Liver (tissue), 3 donors: Measurements from ENCODE around the gene MAD2L2.

Experiments used
- EGR1 ChIP-seq, 2 donors: IDR thresholded peaks; 2 replicates each; pipeline ENCODE4 v1.6.1; 2016 to 2018; ENCODE audit warnings: antibody characterized with exemption in 2 of 2, low read depth in 2 of 2
- FOXA2 ChIP-seq: IDR thresholded peaks from 2 replicates; pipeline ENCODE4 v1.6.1; 2016; ENCODE audit warnings: antibody characterized with exemption
- JUND ChIP-seq, 2 donors: IDR thresholded peaks; 2 replicates each; pipeline ENCODE4 v1.6.1; 2016; ENCODE audit warnings: antibody characterized with exemption in 2 of 2
- SP1 ChIP-seq: IDR thresholded peaks from 2 replicates; pipeline ENCODE4 v1.6.1; 2018; ENCODE audit warnings: antibody characterized with exemption, mild to moderate bottlenecking
- TAF1 ChIP-seq: conservative IDR thresholded peaks from 2 replicates; pipeline ENCODE4 v1.6.1; 2016; ENCODE audit warnings: antibody characterized with exemption, mild to moderate bottlenecking
- YY1 ChIP-seq: IDR thresholded peaks from 2 replicates; pipeline ENCODE4 v1.6.1; 2016; ENCODE audit warnings: antibody characterized with exemption, mild to moderate bottlenecking
- TF ChIP-seq, protein P1 (sequence below): fragments of 150-350 bp; IDR thresholded peaks from 2 replicates; pipeline ENCODE4 v1.5.1; 2017; ENCODE audit warnings: improper control_type of control experiment, low read depth, low read length; ENCODE audit not compliant: missing input control
- TF ChIP-seq, protein P2 (sequence below): IDR thresholded peaks from 2 replicates; pipeline ENCODE4 v1.6.1; 2016; ENCODE audit warnings: antibody characterized with exemption
- TF ChIP-seq, protein P3 (sequence below): IDR thresholded peaks from 2 replicates; pipeline ENCODE4 v1.6.1; 2016; ENCODE audit warnings: antibody characterized with exemption, mild to moderate bottlenecking
- donor health status: healthy.
- donor health status: healthy.

DNA sequence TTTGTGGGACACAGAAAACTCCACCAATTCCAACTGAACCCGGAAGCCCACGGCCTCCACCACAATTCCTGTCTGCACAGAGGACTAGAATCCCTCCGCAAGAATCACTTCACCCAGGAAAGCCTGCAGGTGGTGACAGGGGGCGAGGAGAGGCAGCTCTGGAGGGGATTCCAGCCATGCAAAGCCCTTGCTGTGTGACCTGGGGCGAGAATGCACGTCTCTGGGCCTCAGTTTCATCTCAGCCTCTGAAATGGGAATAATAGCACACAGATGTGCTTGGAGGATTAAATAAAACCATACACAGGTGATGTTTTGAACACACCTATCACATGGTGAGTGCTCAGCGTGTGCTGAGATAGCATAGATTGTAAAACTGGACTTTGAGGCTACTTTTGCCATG is 40.8 kb downstream of the MAD2L2 start:
- TF ChIP-seq SP1 (no peak), JUND (IDR thresholded peaks at IDR 0.05) (no peak), EGR1 (IDR thresholded peaks at IDR 0.05; ENCODE audit: low read depth in 2 of 2) (no peak), TAF1 (no peak), YY1 (no peak), FOXA2 (no peak)
- TF ChIP-seq, protein P1, sequence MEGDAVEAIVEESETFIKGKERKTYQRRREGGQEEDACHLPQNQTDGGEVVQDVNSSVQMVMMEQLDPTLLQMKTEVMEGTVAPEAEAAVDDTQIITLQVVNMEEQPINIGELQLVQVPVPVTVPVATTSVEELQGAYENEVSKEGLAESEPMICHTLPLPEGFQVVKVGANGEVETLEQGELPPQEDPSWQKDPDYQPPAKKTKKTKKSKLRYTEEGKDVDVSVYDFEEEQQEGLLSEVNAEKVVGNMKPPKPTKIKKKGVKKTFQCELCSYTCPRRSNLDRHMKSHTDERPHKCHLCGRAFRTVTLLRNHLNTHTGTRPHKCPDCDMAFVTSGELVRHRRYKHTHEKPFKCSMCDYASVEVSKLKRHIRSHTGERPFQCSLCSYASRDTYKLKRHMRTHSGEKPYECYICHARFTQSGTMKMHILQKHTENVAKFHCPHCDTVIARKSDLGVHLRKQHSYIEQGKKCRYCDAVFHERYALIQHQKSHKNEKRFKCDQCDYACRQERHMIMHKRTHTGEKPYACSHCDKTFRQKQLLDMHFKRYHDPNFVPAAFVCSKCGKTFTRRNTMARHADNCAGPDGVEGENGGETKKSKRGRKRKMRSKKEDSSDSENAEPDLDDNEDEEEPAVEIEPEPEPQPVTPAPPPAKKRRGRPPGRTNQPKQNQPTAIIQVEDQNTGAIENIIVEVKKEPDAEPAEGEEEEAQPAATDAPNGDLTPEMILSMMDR = no peak
- TF ChIP-seq, protein P2, sequence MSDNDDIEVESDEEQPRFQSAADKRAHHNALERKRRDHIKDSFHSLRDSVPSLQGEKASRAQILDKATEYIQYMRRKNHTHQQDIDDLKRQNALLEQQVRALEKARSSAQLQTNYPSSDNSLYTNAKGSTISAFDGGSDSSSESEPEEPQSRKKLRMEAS = no peak
- TF ChIP-seq, protein P3, sequence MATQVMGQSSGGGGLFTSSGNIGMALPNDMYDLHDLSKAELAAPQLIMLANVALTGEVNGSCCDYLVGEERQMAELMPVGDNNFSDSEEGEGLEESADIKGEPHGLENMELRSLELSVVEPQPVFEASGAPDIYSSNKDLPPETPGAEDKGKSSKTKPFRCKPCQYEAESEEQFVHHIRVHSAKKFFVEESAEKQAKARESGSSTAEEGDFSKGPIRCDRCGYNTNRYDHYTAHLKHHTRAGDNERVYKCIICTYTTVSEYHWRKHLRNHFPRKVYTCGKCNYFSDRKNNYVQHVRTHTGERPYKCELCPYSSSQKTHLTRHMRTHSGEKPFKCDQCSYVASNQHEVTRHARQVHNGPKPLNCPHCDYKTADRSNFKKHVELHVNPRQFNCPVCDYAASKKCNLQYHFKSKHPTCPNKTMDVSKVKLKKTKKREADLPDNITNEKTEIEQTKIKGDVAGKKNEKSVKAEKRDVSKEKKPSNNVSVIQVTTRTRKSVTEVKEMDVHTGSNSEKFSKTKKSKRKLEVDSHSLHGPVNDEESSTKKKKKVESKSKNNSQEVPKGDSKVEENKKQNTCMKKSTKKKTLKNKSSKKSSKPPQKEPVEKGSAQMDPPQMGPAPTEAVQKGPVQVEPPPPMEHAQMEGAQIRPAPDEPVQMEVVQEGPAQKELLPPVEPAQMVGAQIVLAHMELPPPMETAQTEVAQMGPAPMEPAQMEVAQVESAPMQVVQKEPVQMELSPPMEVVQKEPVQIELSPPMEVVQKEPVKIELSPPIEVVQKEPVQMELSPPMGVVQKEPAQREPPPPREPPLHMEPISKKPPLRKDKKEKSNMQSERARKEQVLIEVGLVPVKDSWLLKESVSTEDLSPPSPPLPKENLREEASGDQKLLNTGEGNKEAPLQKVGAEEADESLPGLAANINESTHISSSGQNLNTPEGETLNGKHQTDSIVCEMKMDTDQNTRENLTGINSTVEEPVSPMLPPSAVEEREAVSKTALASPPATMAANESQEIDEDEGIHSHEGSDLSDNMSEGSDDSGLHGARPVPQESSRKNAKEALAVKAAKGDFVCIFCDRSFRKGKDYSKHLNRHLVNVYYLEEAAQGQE = no peak
